Measurements from ENCODE around the gene UBE2R2. TPM values are rescaled to one million over a fixed set of nuclear protein-coding genes. Genes with fewer than 3 reads are reported as not detected.

Gene UBE2R2
- total and polyA plus RNA-seq, 2 of the 4 experiments (the other 2 are of a cell fraction): 12.7 to 24.8 TPM

GRCh38 chr9:33798545-33798944 lies 18.4 kb upstream of the UBE2R2 start:
- Histone ChIP-seq H2BK15ac (ENCODE audit: low read depth, low read length) (no peak overlapping the region), H2BK20ac (ENCODE audit: low read depth, low read length) (no peak overlapping the region), H2AK9ac (replicated peaks; ENCODE audit: low read depth, low read length, poor library complexity) (no peak overlapping the region), H3K36me3 (ENCODE audit: control insufficient read depth, insufficient read depth, low read length) (no peaks in the 10 kb centered on the region), H3K79me1 (ENCODE audit: low read depth in 1 of 2, low read length in 2 of 2) (no peaks in the 10 kb centered on the region), H4K5ac (ENCODE audit: low read depth, low read length) (no peak overlapping the region), H3K56ac (ENCODE audit: extremely low read depth, insufficient read depth, low read length) (no peak overlapping the region), H3K4me2 (ENCODE audit: low read depth, low read length) (no peak overlapping the region), H3K9me3 (ENCODE audit: control insufficient read depth, insufficient read depth, low read length) (peaks cover 6% of the 10 kb centered on the region), H3K14ac (replicated peaks; ENCODE audit: low read depth, low read length) (no peak overlapping the region), H3K23ac (ENCODE audit: low read depth, low read length) (no peak overlapping the region), H4K91ac (ENCODE audit: insufficient read depth, low read depth, low read length) (no peak overlapping the region), H2AFZ (replicated peaks; ENCODE audit: low read length, poor library complexity) (no peak overlapping the region), H2BK120ac (ENCODE audit: low read depth, low read length) (no peak overlapping the region), H3K4me3 (ENCODE audit: insufficient read depth, low read depth, low read length) (no peak overlapping the region), H3K9me1 (ENCODE audit: insufficient read depth, low read length) (peaks cover 5% of the 10 kb centered on the region), H3K27ac (ENCODE audit: insufficient read depth, low read length) (no peak overlapping the region), H2BK5ac (ENCODE audit: low read depth, low read length, poor library complexity, severe bottlenecking) (no peak overlapping the region), H3K4me1 (ENCODE audit: control insufficient read depth, insufficient read depth, low read length) (no peaks in the 10 kb centered on the region), H3K9ac (ENCODE audit: low read depth, low read length) (no peak overlapping the region), H2AK5ac (ENCODE audit: low read depth, low read length) (no peak overlapping the region), H4K20me1 (ENCODE audit: insufficient read depth, low read length) (no peaks in the 10 kb centered on the region), H3K4ac (ENCODE audit: low read depth, low read length) (no peak overlapping the region), H4K8ac (ENCODE audit: low read depth in 2 of 2, low read length in 2 of 2) (no peak overlapping the region), H3K27me3 (ENCODE audit: control insufficient read depth, insufficient read depth, low read length) (peaks cover 23% of the 10 kb centered on the region), H3K18ac (ENCODE audit: low read depth, low read length) (no peak overlapping the region)
- TF ChIP-seq CHD1 (IDR thresholded peaks at IDR 0.05; ENCODE audit: low read depth, low read length) (no peak), RCOR1 (IDR thresholded peaks at IDR 0.05; ENCODE audit: insufficient replicate concordance, low read length) (no peak), USF2 (IDR thresholded peaks at IDR 0.05; ENCODE audit: low read depth, low read length) (no peak), RAD21 (IDR thresholded peaks at IDR 0.05; ENCODE audit: low read length) (no peak), CEBPB (IDR thresholded peaks at IDR 0.05; ENCODE audit: low read depth, low read length) (no peak), MAZ (IDR thresholded peaks at IDR 0.05; ENCODE audit: borderline replicate concordance, low read depth, low read length) (no peak), BHLHE40 (IDR thresholded peaks at IDR 0.05; ENCODE audit: low read depth, low read length) (no peak), RFX5 (IDR thresholded peaks at IDR 0.05; ENCODE audit: low read depth, low read length) (no peak), CTCF (conservative IDR thresholded peaks at IDR 0.05; ENCODE audit: low read depth, low read length) (no peak), POLR2A (IDR thresholded peaks at IDR 0.05; ENCODE audit: low read depth, low read length) (no peak)
- TF ChIP-seq, protein P1, sequence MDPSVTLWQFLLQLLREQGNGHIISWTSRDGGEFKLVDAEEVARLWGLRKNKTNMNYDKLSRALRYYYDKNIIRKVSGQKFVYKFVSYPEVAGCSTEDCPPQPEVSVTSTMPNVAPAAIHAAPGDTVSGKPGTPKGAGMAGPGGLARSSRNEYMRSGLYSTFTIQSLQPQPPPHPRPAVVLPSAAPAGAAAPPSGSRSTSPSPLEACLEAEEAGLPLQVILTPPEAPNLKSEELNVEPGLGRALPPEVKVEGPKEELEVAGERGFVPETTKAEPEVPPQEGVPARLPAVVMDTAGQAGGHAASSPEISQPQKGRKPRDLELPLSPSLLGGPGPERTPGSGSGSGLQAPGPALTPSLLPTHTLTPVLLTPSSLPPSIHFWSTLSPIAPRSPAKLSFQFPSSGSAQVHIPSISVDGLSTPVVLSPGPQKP (IDR thresholded peaks at IDR 0.05; ENCODE audit: borderline replicate concordance, low read depth, low read length): no peak
- intact Hi-C loops (cut with micrococcal nuclease): no loop called here
- 80% methylated on average over 2 of the region's 10 CpGs; no CpG with 5 or more reads in 1 of the 2 experiments for WGBS, 2 experiments (ENCODE audit: extremely low coverage in 2 of 2, insufficient read length in 1 of 2)
- dilution Hi-C loops (cut with HindIII; ENCODE audit: low sequenced_read_pairs, unreplicated experiment): no loop called here
- in situ Hi-C loops (cut with MboI; ENCODE audit: low sequenced_read_pairs): no loop called here
- POLR2A ChIA-PET (ENCODE audit: unreplicated experiment): no interaction called here
- ATAC-seq (ENCODE audit: low read depth) (no peak), DNase-seq (no peak)
- CTCF ChIA-PET: no interaction called here
- BruUV-seq (replicated peaks): no TSS peak
